H9 (cell line): ENCODE measurements around the gene ROM1. TPM values are rescaled to one million over a fixed set of nuclear protein-coding genes. Genes with fewer than 3 reads are reported as not detected.

ENCODE experiments used
- DNase-seq: peaks from one replicate; pipeline ENCODE4 v3.0.0-alpha.2; 2017
- H2AFZ ChIP-seq: one replicate; pipeline ENCODE4 v1.6.1; 2013; ENCODE audit warnings: mild to moderate bottlenecking, low read length, control low read depth, moderate library complexity
- H2AK5ac ChIP-seq: 2 replicates; pipeline ENCODE4 v1.6.1; 2013; ENCODE audit warnings: low read length, control low read depth, mixed read lengths; ENCODE audit not compliant: insufficient read length
- H2BK120ac ChIP-seq: one replicate; pipeline ENCODE4 v1.6.1; 2013; ENCODE audit warnings: low read depth, mild to moderate bottlenecking, low read length, control low read depth, inconsistent platforms; ENCODE audit not compliant: poor library complexity, severe bottlenecking
- H2BK12ac ChIP-seq: 2 replicates; pipeline ENCODE4 v1.6.1; 2013; ENCODE audit warnings: low read length, control low read depth, mixed read lengths, low read depth; ENCODE audit not compliant: insufficient read length
- H2BK15ac ChIP-seq: 2 replicates; pipeline ENCODE4 v1.6.1; 2013; ENCODE audit warnings: low read depth, low read length, control low read depth
- H2BK20ac ChIP-seq: one replicate; pipeline ENCODE4 v1.6.1; 2013; ENCODE audit warnings: low read depth, mild to moderate bottlenecking, low read length, control low read depth, inconsistent platforms; ENCODE audit not compliant: poor library complexity, severe bottlenecking
- H2BK5ac ChIP-seq: 2 replicates; pipeline ENCODE4 v1.6.1; 2013; ENCODE audit warnings: low read length, control low read depth, mixed read lengths; ENCODE audit not compliant: insufficient read length
- H3K14ac ChIP-seq: 2 replicates; pipeline ENCODE4 v1.6.1; 2013; ENCODE audit warnings: low read length, control low read depth; ENCODE audit not compliant: insufficient read depth
- H3K18ac ChIP-seq: 2 replicates; pipeline ENCODE4 v1.6.1; 2013; ENCODE audit warnings: low read depth, mild to moderate bottlenecking, mixed read lengths, low read length, control low read depth; ENCODE audit not compliant: insufficient read length
- H3K23ac ChIP-seq: 2 replicates; pipeline ENCODE4 v1.6.1; 2013; ENCODE audit warnings: low read length, control low read depth, mixed read lengths, low read depth; ENCODE audit not compliant: insufficient read length
- H3K23me2 ChIP-seq: 2 replicates; pipeline ENCODE4 v1.6.1; 2013; ENCODE audit warnings: low read depth, mild to moderate bottlenecking, mixed read lengths, low read length, control low read depth; ENCODE audit not compliant: insufficient read length, poor library complexity, severe bottlenecking
- H3K27ac ChIP-seq: 2 replicates; pipeline ENCODE4 v1.5.1; 2013; ENCODE audit warnings: low read length, control low read depth, mixed read lengths, low read depth; ENCODE audit not compliant: insufficient read length
- H3K27me3 ChIP-seq: 2 replicates; pipeline ENCODE4 v1.6.1; 2013; ENCODE audit warnings: low read length, control low read depth, inconsistent platforms; ENCODE audit not compliant: insufficient read depth
- H3K4ac ChIP-seq: 2 replicates; pipeline ENCODE4 v1.6.1; 2013; ENCODE audit warnings: low read depth, mild to moderate bottlenecking, control low read depth, inconsistent platforms, low read length, moderate library complexity
- H3K4me1 ChIP-seq: 2 replicates; pipeline ENCODE4 v1.6.1; 2013; ENCODE audit warnings: low read length, control low read depth, inconsistent platforms; ENCODE audit not compliant: insufficient read depth
- H3K4me2 ChIP-seq: 2 replicates; pipeline ENCODE4 v1.6.1; 2013; ENCODE audit warnings: low read length, control low read depth, mixed read lengths; ENCODE audit not compliant: insufficient read length, insufficient read depth
- H3K56ac ChIP-seq: 2 replicates; pipeline ENCODE4 v1.6.1; 2013; ENCODE audit warnings: low read depth, mild to moderate bottlenecking, mixed read lengths, low read length, control low read depth; ENCODE audit not compliant: insufficient read length
- H3K79me1 ChIP-seq: 2 replicates; pipeline ENCODE4 v1.6.1; 2013; ENCODE audit warnings: low read depth, mild to moderate bottlenecking, moderate library complexity, low read length, control low read depth, inconsistent platforms; ENCODE audit not compliant: insufficient read depth, poor library complexity, severe bottlenecking
- H3K79me2 ChIP-seq: 2 replicates; pipeline ENCODE4 v1.6.1; 2013; ENCODE audit warnings: low read length, control low read depth, inconsistent platforms; ENCODE audit not compliant: insufficient read depth
- H3K9ac ChIP-seq: 2 replicates; pipeline ENCODE4 v1.6.1; 2013; ENCODE audit warnings: low read length, control low read depth, mixed read lengths; ENCODE audit not compliant: insufficient read length; ENCODE audit errors: extremely low read depth
- H3K9me3 ChIP-seq: one replicate; pipeline ENCODE4 v1.6.1; 2013; ENCODE audit warnings: low read depth, low read length, inconsistent platforms; ENCODE audit not compliant: control insufficient read depth
- H3T11ph ChIP-seq: one replicate; pipeline ENCODE4 v1.6.1; 2013; ENCODE audit warnings: mild to moderate bottlenecking, low read length, control low read depth, inconsistent platforms
- H4K20me1 ChIP-seq: one replicate; pipeline ENCODE4 v1.6.1; 2013; ENCODE audit not compliant: control insufficient read depth, insufficient read length, insufficient read depth
- H4K5ac ChIP-seq: 2 replicates; pipeline ENCODE4 v1.6.1; 2013; ENCODE audit warnings: low read depth, mild to moderate bottlenecking, mixed read lengths, low read length, control low read depth; ENCODE audit not compliant: insufficient read length
- H4K8ac ChIP-seq: replicated peaks from 2 replicates; pipeline ENCODE4 v1.6.1; 2013; ENCODE audit warnings: low read length, control low read depth, mixed read lengths, low read depth; ENCODE audit not compliant: insufficient read length
- H4K91ac ChIP-seq: 2 replicates; pipeline ENCODE4 v1.6.1; 2013; ENCODE audit warnings: low read depth, mild to moderate bottlenecking, moderate library complexity, mixed read lengths, low read length, control low read depth; ENCODE audit not compliant: insufficient read length
- H3K27ac Mint-ChIP-seq, 3 experiments: 2 replicates in 2 of 3; 3 replicates in 1 of 3; pipeline ENCODE4 v1.8.0; 2020 to 2021; ENCODE audit warnings: mixed read lengths in 3 of 3, mild to moderate bottlenecking in 1 of 3, moderate library complexity in 1 of 3
- H3K27me3 Mint-ChIP-seq: 2 replicates; pipeline ENCODE4 v1.8.0; 2021; ENCODE audit warnings: low read depth, mild to moderate bottlenecking, moderate library complexity, mixed read lengths
- H3K36me3 Mint-ChIP-seq, 3 experiments: 2 replicates in 2 of 3; 3 replicates in 1 of 3; pipeline ENCODE4 v1.8.0; 2020 to 2021; ENCODE audit warnings: low read depth in 3 of 3, mixed read lengths in 3 of 3; ENCODE audit not compliant: insufficient read depth in 1 of 3
- H3K4me1 Mint-ChIP-seq, 2 experiments: 2 replicates each; pipeline ENCODE4 v1.8.0; 2020; ENCODE audit warnings: mixed read lengths in 2 of 2
- H3K4me3 Mint-ChIP-seq, 2 experiments: 2 replicates in 1 of 2; 3 replicates in 1 of 2; pipeline ENCODE4 v1.8.0; 2020 to 2021; ENCODE audit warnings: mild to moderate bottlenecking in 2 of 2, mixed read lengths in 2 of 2, moderate library complexity in 1 of 2
- H3K9me3 Mint-ChIP-seq, 2 experiments: 2 replicates in 1 of 2; 3 replicates in 1 of 2; pipeline ENCODE4 v1.8.0; 2020; ENCODE audit warnings: mild to moderate bottlenecking in 2 of 2, mixed read lengths in 2 of 2, moderate library complexity in 1 of 2
- WGBS: extraction: QIAGEN DNeasy Blood & Tissue Kit; methylation state at CpG from one replicate; pipeline ENCODE4 v1.1.7; 2013; ENCODE audit warnings: missing lambda C conversion rate, low lambda C conversion rate, mixed read lengths; ENCODE audit not compliant: insufficient read length; ENCODE audit errors: extremely low coverage; 5-methylcytosine and 5-hydroxymethylcytosine counted together
- total RNA-seq: library from RNA; stranded (reverse); gene quantifications from 2 replicates; pipeline ENCODE4 v1.2.1, GENCODE V29; 2021
- TF ChIP-seq, protein P1 (sequence below): fragments of 200-600 bp; sonication (generic); conservative IDR thresholded peaks from 3 replicates; pipeline ENCODE4 v1.8.0; 2021; ENCODE audit warnings: antibody characterized with exemption, mild to moderate bottlenecking

ROM1 gene
- total RNA-seq, 1 experiment from 2014 or later, result 0.79 TPM

DNA sequence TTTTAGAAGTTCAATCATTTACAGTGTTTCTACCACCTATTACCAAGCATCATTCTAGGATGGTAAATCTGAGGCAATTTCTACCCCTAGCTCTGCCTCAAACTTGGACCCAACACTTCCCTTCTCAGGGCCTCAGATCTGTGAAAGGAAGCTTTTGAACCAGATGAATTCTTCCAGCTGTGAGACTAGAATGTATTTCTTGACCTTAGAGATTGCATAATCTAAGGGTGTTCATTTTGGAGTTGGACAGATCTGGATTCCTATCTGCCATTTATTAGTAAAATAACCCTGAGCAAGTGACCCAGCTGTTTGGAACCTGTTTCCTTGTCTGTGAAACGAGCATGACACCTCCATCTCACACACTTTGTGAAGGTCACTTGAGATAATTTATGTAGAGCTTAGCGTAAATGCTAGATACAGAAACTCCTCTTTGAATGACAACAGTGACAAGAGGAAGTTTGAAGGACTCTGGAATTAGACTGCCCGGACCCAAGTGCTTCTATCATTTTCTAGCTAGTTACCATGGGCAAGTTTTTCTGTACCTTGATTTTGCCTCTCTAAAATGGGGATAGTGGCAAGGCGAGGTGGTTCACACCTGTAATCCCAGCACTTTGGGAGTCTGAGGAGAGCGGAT lies 43.9 kb downstream of the ROM1 start:
- H3T11ph ChIP-seq, result no peak overlapping the region
- Mint-ChIP-seq H3K36me3 (peaks cover 0 to 11% (median 0%) of the 10 kb centered on the region in 3 experiments; a peak in 2 of 7 replicates), H3K4me3 (no peak overlapping the region), H3K4me1 (peaks cover 4 to 9% of the 10 kb centered on the region in 2 experiments), H3K27me3 (no peaks in the 10 kb centered on the region), H3K9me3 (no peaks in the 10 kb centered on the region), H3K27ac (no peak overlapping the region)
- no peak overlapping the region for H3K4ac ChIP-seq
- H3K18ac ChIP-seq, result no peak overlapping the region
- H3K23me2 ChIP-seq, result peaks cover 4% of the 10 kb centered on the region
- peaks cover 2% of the 10 kb centered on the region; the same call in 1 of the 2 replicates for H3K79me2 ChIP-seq
- H3K9ac ChIP-seq, result no peak overlapping the region
- DNase-seq, result no peak
- WGBS, result no CpG with 5 or more reads among the region's 5 CpGs
- no peak overlapping the region for H3K14ac ChIP-seq
- H2BK120ac ChIP-seq, result no peak overlapping the region
- no peaks in the 10 kb centered on the region for H3K9me3 ChIP-seq
- no peak overlapping the region for H2BK12ac ChIP-seq
- no peaks in the 10 kb centered on the region for H3K79me1 ChIP-seq
- H4K5ac ChIP-seq, result no peak overlapping the region
- no peak overlapping the region for H3K56ac ChIP-seq
- H3K23ac ChIP-seq, result no peak overlapping the region
- no peak overlapping the region for H2BK15ac ChIP-seq
- H2BK5ac ChIP-seq, result no peak overlapping the region
- H2AK5ac ChIP-seq, result no peak overlapping the region
- no peak overlapping the region for H4K8ac ChIP-seq
- TF ChIP-seq, protein P1, sequence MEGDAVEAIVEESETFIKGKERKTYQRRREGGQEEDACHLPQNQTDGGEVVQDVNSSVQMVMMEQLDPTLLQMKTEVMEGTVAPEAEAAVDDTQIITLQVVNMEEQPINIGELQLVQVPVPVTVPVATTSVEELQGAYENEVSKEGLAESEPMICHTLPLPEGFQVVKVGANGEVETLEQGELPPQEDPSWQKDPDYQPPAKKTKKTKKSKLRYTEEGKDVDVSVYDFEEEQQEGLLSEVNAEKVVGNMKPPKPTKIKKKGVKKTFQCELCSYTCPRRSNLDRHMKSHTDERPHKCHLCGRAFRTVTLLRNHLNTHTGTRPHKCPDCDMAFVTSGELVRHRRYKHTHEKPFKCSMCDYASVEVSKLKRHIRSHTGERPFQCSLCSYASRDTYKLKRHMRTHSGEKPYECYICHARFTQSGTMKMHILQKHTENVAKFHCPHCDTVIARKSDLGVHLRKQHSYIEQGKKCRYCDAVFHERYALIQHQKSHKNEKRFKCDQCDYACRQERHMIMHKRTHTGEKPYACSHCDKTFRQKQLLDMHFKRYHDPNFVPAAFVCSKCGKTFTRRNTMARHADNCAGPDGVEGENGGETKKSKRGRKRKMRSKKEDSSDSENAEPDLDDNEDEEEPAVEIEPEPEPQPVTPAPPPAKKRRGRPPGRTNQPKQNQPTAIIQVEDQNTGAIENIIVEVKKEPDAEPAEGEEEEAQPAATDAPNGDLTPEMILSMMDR, result no peak
- no peak overlapping the region for H4K91ac ChIP-seq
- H3K27me3 ChIP-seq, result no peaks in the 10 kb centered on the region
- H4K20me1 ChIP-seq, result no peaks in the 10 kb centered on the region
- no peak overlapping the region for H3K4me2 ChIP-seq
- no peak overlapping the region for H2AFZ ChIP-seq
- H2BK20ac ChIP-seq, result no peak overlapping the region
- H3K4me1 ChIP-seq, result no peaks in the 10 kb centered on the region
- no peak overlapping the region for H3K27ac ChIP-seq
